ENCODE data around the gene PDK2. TPM values are rescaled to one million over a fixed set of nuclear protein-coding genes. Genes with fewer than 3 reads are reported as not detected.

The PDK2 gene
- total RNA-seq, 1 donor from 2014 or later, result 131 TPM

GRCh38 chr17:50153650-50154575, 58.8 kb downstream of the PDK2 start:
- DNase-seq (ENCODE audit: low spot score), result no peak
- intact Hi-C loops (cut with DNase I), result no loop called here

GRCh38 chr17:50154604-50155003, 59.5 kb downstream of the PDK2 start:
- no peak for DNase-seq (ENCODE audit: low spot score)
- intact Hi-C loops (cut with DNase I), result no loop called here

- intact Hi-C loops (cut with DNase I), result no loop called here
- DNase-seq (ENCODE audit: low spot score), result no peak
These were observed 60.1 kb downstream of the PDK2 start for GRCh38 chr17:50155115-50155819.

GRCh38 chr17:50157891-50158290, 62.7 kb downstream of the PDK2 start:
- no peak for DNase-seq (ENCODE audit: low spot score)
- intact Hi-C loops (cut with DNase I), result no loop called here

GRCh38 chr17:50161023-50161910, 66.1 kb downstream of the PDK2 start:
- intact Hi-C loops (cut with DNase I), result loop anchor here (2.0 to 5.0 kb wide), 3 partner anchors 20 to 66 kb away; partner anchors contain the start of gene PDK2
- peak; percentile 98 for DNase-seq (ENCODE audit: low spot score)

Other genes with a start within 250 kb of the PDK2 start
- gene TAC4, start 247.3 kb upstream of the PDK2 start, total RNA-seq, result 1.7 TPM
- 0.16 TPM for gene DLX4, start 126.2 kb upstream of the PDK2 start, total RNA-seq
- gene DLX3, start 100.1 kb upstream of the PDK2 start, total RNA-seq, result not detected
- 57.8 TPM for gene ITGA3, start 39.2 kb upstream of the PDK2 start, total RNA-seq
- 4.4 TPM for gene SAMD14, start 34.8 kb downstream of the PDK2 start, total RNA-seq
- 46.1 TPM for gene PPP1R9B, start 55.3 kb downstream of the PDK2 start, total RNA-seq
- 159 TPM for gene SGCA, start 70.7 kb downstream of the PDK2 start, total RNA-seq
- 142 TPM for gene COL1A1, start 106.3 kb downstream of the PDK2 start, total RNA-seq
- not detected for gene TMEM92, start 179.1 kb downstream of the PDK2 start, total RNA-seq

Data from cardiac septum (tissue), 1 donor.